HFFc6 (cell line): Measurements from ENCODE around the gene S100A4. TPM values are rescaled to one million over a fixed set of nuclear protein-coding genes. Genes with fewer than 3 reads are reported as not detected.
"Not testable (repeated sequence)": the region's sequence is repeated elsewhere in the genome, so short reads cannot be mapped to it uniquely, and the experiment has no call there.

Experiments
- DNase-seq: peaks from one replicate; pipeline ENCODE4 v3.0.0-alpha.2; 2018
- H3K27ac Mint-ChIP-seq: 2 replicates; pipeline ENCODE4 v1.8.0; 2020; ENCODE audit warnings: mild to moderate bottlenecking, mixed read lengths
- H3K27me3 Mint-ChIP-seq: 2 replicates; pipeline ENCODE4 v1.8.0; 2021; ENCODE audit warnings: mild to moderate bottlenecking, moderate library complexity, mixed read lengths; ENCODE audit not compliant: insufficient read depth
- H3K36me3 Mint-ChIP-seq: 2 replicates; pipeline ENCODE4 v1.8.0; 2021; ENCODE audit warnings: low read depth, mixed read lengths
- H3K4me1 Mint-ChIP-seq: 2 replicates; pipeline ENCODE4 v1.8.0; 2020; ENCODE audit warnings: low read depth, mixed read lengths
- H3K4me3 Mint-ChIP-seq: 2 replicates; pipeline ENCODE4 v1.8.0; 2020; ENCODE audit warnings: mild to moderate bottlenecking, moderate library complexity, mixed read lengths
- H3K9me3 Mint-ChIP-seq: 2 replicates; pipeline ENCODE4 v1.8.0; 2020; ENCODE audit warnings: mild to moderate bottlenecking, mixed read lengths
- total RNA-seq, 6 experiments: library from RNA; stranded (reverse); fragmentation: NEBNext Ultra II Directional; extraction: Animal tissue kit (Norgen Biotek cat#: 25700); gene quantifications; 2 replicates in 1 of 6; 3 replicates in 5 of 6; pipeline ENCODE4 v1.2.3, GENCODE V29; 2021
- TF ChIP-seq, protein P1 (sequence below): fragments of 200-600 bp; sonication (generic); IDR thresholded peaks from 2 replicates; pipeline ENCODE4 v1.5.0; 2021; ENCODE audit warnings: antibody characterized with exemption, mild to moderate bottlenecking

The S100A4 gene
- total RNA-seq, 6 experiments from 2014 or later = 394 to 846 (median 814) TPM

DNA sequence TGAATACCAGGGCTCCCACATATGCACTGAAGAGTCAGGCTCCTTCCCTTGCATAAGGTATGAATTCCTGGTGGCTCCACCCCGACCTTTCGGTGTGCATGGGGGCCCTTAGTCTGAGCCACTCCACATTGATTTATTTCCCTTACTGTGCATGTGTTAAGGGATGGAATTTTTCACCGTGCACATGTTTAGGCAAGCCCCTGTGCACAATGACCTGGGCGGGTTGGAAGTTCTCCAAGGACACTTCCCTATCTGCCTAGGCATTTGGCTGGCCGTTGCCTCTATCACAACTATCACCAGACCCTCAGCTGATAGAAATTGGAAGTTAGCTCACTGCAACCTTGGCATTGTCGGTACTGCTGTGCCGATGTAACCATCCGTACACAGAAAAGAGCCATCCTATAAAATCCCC, 19.5 kb downstream of the S100A4 start:
- Mint-ChIP-seq H3K4me1 (peaks cover 35% of the 10 kb centered on the region), H3K27me3 (no peaks in the 10 kb centered on the region), H3K4me3 (no peak overlapping the region), H3K27ac (no peak overlapping the region), H3K36me3 (no peaks in the 10 kb centered on the region), H3K9me3 (no peaks in the 10 kb centered on the region)
- no peak for DNase-seq
- TF ChIP-seq, protein P1, sequence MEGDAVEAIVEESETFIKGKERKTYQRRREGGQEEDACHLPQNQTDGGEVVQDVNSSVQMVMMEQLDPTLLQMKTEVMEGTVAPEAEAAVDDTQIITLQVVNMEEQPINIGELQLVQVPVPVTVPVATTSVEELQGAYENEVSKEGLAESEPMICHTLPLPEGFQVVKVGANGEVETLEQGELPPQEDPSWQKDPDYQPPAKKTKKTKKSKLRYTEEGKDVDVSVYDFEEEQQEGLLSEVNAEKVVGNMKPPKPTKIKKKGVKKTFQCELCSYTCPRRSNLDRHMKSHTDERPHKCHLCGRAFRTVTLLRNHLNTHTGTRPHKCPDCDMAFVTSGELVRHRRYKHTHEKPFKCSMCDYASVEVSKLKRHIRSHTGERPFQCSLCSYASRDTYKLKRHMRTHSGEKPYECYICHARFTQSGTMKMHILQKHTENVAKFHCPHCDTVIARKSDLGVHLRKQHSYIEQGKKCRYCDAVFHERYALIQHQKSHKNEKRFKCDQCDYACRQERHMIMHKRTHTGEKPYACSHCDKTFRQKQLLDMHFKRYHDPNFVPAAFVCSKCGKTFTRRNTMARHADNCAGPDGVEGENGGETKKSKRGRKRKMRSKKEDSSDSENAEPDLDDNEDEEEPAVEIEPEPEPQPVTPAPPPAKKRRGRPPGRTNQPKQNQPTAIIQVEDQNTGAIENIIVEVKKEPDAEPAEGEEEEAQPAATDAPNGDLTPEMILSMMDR = no peak

GRCh38 chr1:153525088-153525728, 20.4 kb downstream of the S100A4 start:
- Mint-ChIP-seq H3K36me3 (no peaks in the 10 kb centered on the region), H3K27ac (no peak overlapping the region), H3K4me3 (no peak overlapping the region), H3K27me3 (no peaks in the 10 kb centered on the region), H3K9me3 (no peaks in the 10 kb centered on the region), H3K4me1 (peaks cover 41% of the 10 kb centered on the region)
- DNase-seq = no peak
- TF ChIP-seq, protein P1 = no peak

DNA sequence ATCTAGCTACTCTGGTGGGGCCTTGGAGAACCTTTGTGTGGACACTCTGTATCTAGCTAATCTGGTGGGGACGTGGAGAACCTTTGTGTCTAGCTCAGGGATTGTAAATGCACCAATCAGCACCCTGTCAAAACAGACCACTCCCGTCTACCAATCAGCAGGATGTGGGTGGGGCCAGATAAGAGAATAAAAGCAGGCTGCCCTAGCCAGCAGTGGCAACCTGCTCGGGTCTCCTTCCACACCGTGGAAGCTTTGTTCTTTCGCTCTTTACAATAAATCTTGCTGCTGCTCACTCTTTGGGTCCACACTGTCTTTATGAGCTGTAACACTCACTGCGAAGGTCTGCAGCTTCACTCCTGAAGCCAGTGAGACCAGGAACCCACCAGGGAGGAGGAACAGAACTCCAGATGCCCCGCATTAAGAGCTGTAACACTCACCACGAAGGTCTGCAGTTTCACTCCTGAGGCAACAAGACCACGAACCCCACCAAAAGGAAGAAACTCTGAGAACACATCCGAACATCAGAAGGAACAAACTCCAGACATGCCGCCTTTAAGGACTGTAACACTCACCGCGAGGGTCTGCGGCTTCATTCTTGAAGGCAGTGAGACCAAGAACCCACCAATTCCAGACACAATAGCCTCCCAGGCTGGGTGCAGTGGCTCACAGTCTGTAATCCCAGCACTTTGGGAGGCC, 23.1 kb downstream of the S100A4 start:
- H3K9me3 Mint-ChIP-seq, H3K4me3 Mint-ChIP-seq, H3K36me3 Mint-ChIP-seq, H3K27me3 Mint-ChIP-seq, DNase-seq, H3K27ac Mint-ChIP-seq: not testable (repeated sequence)
- H3K4me1 Mint-ChIP-seq = peaks cover 45% of the 10 kb centered on the region

DNA sequence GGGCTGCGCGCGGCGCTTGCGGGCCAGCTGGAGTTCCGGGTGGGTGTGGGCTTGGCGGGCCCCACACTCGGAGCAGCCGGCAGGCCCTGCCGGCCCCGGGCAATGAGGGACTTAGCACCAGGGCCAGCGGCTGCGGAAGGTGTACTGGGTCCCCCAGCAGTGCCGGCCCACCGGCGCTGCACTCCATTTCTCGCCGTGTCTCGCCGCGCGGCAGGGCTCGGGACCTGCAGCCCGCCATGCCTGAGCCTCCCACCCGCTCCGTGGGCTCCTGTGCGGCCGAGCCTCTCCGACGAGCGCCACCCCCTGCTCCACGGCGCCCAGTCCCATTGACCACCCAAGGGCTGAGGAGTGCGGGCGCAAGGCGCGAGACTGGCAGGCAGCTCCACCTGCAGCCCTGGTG, 23.8 kb downstream of the S100A4 start:
- not testable (repeated sequence) for H3K9me3 Mint-ChIP-seq, DNase-seq, H3K4me3 Mint-ChIP-seq, H3K27ac Mint-ChIP-seq, H3K27me3 Mint-ChIP-seq, H3K36me3 Mint-ChIP-seq
- H3K4me1 Mint-ChIP-seq = peaks cover 38% of the 10 kb centered on the region

DNA sequence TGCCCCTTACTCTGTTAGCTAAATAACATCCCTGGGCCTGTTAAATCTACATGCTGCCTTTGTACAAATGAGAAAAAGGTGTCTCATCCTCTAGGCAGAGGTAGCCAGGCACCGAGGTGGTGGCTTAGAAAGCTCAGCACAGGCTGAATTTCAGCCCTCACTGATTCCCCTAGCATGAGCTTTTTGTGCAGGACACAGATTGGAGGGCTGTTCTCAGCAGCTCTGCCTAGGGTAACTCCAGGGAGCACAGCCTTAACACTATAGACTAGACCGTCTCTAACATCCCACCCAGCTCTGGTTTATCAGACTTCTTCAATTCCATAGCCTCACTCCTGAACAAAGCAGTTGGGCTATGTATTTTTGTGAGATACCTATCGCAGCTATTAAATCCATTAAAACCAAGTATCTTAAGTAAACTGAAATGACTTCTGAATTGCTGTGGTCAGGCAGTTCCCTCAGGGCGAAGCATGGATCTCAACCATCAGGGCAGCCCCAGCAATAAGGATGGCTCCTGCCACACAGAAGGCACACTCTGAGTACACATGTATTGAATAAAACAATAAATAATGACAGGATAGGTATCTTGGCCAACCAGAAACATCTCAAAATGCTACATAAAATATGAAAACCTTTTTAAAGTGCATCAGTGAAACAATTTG, 24.7 kb downstream of the S100A4 start:
- no peaks in the 10 kb centered on the region for H3K36me3 Mint-ChIP-seq
- no peak for DNase-seq
- peak overlapping the region; percentile 16; the same call in 1 of the 2 replicates for H3K27ac Mint-ChIP-seq
- peaks cover 35% of the 10 kb centered on the region for H3K4me1 Mint-ChIP-seq
- H3K27me3 Mint-ChIP-seq = peaks cover 3% of the 10 kb centered on the region; the same call in 1 of the 2 replicates
- TF ChIP-seq, protein P1 = no peak
- no peak overlapping the region for H3K4me3 Mint-ChIP-seq
- no peaks in the 10 kb centered on the region for H3K9me3 Mint-ChIP-seq

GRCh38 chr1:153520137-153520691, 25.4 kb downstream of the S100A4 start:
- not testable (repeated sequence) for H3K9me3 Mint-ChIP-seq, H3K36me3 Mint-ChIP-seq, H3K27me3 Mint-ChIP-seq, H3K4me3 Mint-ChIP-seq, H3K27ac Mint-ChIP-seq, DNase-seq
- H3K4me1 Mint-ChIP-seq = peaks cover 30% of the 10 kb centered on the region

DNA sequence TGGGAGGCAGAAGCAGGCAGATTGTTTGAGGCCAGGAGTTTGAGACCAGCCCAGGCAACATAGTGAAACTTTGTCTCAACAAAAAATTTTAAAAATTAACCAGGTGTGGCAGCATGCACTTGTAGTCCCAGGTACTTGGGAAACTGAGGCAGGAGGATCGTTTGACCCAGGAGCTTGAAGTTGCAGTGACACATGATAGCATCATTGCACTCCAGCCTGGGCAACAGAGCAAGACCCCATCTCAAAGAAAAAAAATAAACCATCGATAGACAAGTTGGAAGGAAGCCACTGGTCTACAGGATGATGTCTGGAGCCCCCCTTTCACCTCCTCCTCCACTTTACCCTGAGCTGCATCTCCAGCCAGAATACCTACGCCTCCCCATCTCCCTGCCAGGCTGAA, 26.4 kb downstream of the S100A4 start:
- no peak overlapping the region for H3K27ac Mint-ChIP-seq
- H3K4me1 Mint-ChIP-seq = peaks cover 26% of the 10 kb centered on the region
- TF ChIP-seq, protein P1 = no peak
- no peaks in the 10 kb centered on the region for H3K36me3 Mint-ChIP-seq
- H3K4me3 Mint-ChIP-seq = no peak overlapping the region
- H3K9me3 Mint-ChIP-seq = no peaks in the 10 kb centered on the region
- no peak for DNase-seq
- H3K27me3 Mint-ChIP-seq = peaks cover 3% of the 10 kb centered on the region; the same call in 1 of the 2 replicates
